CD4-positive, alpha-beta T cell treated with Interleukin-17A for 4 hours (primary cell): ENCODE data around the gene TRIM6.
"Not testable (repeated sequence)": the region's sequence is repeated elsewhere in the genome, so short reads cannot be mapped to it uniquely, and the experiment has no call there.

ENCODE experiments used
- DNase-seq: peaks from one replicate; pipeline ENCODE4 v3.0.0-alpha.2; 2020; ENCODE audit warnings: mixed read lengths

The TRIM6 gene

GRCh38 chr11:5596607-5597201 lies at the start of gene TRIM6:
TSS of gene TRIM6 (plus strand) at chr11:5596637. CDS start at chr11:5596898, 261 bp downstream.
- peak; percentile 14 for DNase-seq

- no peak for DNase-seq
These were observed 48.5 kb upstream of the TRIM6 start for GRCh38 chr11:5547982-5548381.

GRCh38 chr11:5548440-5548839 lies 48.0 kb upstream of the TRIM6 start, which contains the start of gene OR52H1:
TSS of gene OR52H1 (minus strand) at chr11:5548540. CDS start at chr11:5545505, 3,035 bp downstream.
- no peak for DNase-seq

- no peak for DNase-seq
These were observed 45.9 kb upstream of the TRIM6 start for GRCh38 chr11:5550440-5551095.

GRCh38 chr11:5553343-5553742 lies 43.1 kb upstream of the TRIM6 start:
- DNase-seq, result no peak

- no peak for DNase-seq
These were observed 39.7 kb upstream of the TRIM6 start for GRCh38 chr11:5556596-5557188.

GRCh38 chr11:5557751-5558150 lies 38.7 kb upstream of the TRIM6 start:
- no peak for DNase-seq

GRCh38 chr11:5564259-5565019 lies 32.0 kb upstream of the TRIM6 start:
- no peak for DNase-seq

- no peak for DNase-seq
These were observed 21.8 kb upstream of the TRIM6 start for GRCh38 chr11:5574654-5575053.

- no peak for DNase-seq
These were observed 21.3 kb upstream of the TRIM6 start for GRCh38 chr11:5575152-5575551.

- DNase-seq, result no peak
These were observed 19.3 kb upstream of the TRIM6 start for GRCh38 chr11:5577101-5577500.

GRCh38 chr11:5580577-5580976 lies 15.9 kb upstream of the TRIM6 start, which contains the start of gene OR52B6:
TSS of gene OR52B6 (plus strand) at chr11:5580877. CDS start at chr11:5580877, 0 bp downstream.
- no peak for DNase-seq

GRCh38 chr11:5581014-5581413 lies 15.4 kb upstream of the TRIM6 start:
- no peak for DNase-seq

GRCh38 chr11:5584458-5584857 lies 12.0 kb upstream of the TRIM6 start:
- DNase-seq, result not testable (repeated sequence)

- DNase-seq, result not testable (repeated sequence)
These were observed 6.5 kb upstream of the TRIM6 start for GRCh38 chr11:5589906-5590305.

GRCh38 chr11:5591613-5592012 lies 4.8 kb upstream of the TRIM6 start:
- DNase-seq, result no peak

GRCh38 chr11:5592615-5593014 lies 3.8 kb upstream of the TRIM6 start:
- no peak for DNase-seq

- no peak for DNase-seq
These were observed 3.3 kb upstream of the TRIM6 start for GRCh38 chr11:5593146-5593545.

GRCh38 chr11:5597953-5598352 lies 1.5 kb downstream of the TRIM6 start:
- DNase-seq, result no peak

- peak; percentile 67 for DNase-seq
These were observed 4.0 kb downstream of the TRIM6 start for GRCh38 chr11:5600374-5600851.

GRCh38 chr11:5602791-5603190 lies 6.4 kb downstream of the TRIM6 start:
- not testable (repeated sequence) for DNase-seq

- DNase-seq, result no peak
These were observed 6.9 kb downstream of the TRIM6 start for GRCh38 chr11:5603326-5603725.

- no peak for DNase-seq
These were observed 8.5 kb downstream of the TRIM6 start for GRCh38 chr11:5604896-5605295.
